Germinal center (tissue), 1 donor: ENCODE measurements around the gene LRP1-AS.

Experiments
- DNase-seq: peaks from one replicate; pipeline ENCODE4 v3.0.0; 2012; ENCODE audit warnings: mixed read lengths, low spot score

The LRP1-AS gene

DNA sequence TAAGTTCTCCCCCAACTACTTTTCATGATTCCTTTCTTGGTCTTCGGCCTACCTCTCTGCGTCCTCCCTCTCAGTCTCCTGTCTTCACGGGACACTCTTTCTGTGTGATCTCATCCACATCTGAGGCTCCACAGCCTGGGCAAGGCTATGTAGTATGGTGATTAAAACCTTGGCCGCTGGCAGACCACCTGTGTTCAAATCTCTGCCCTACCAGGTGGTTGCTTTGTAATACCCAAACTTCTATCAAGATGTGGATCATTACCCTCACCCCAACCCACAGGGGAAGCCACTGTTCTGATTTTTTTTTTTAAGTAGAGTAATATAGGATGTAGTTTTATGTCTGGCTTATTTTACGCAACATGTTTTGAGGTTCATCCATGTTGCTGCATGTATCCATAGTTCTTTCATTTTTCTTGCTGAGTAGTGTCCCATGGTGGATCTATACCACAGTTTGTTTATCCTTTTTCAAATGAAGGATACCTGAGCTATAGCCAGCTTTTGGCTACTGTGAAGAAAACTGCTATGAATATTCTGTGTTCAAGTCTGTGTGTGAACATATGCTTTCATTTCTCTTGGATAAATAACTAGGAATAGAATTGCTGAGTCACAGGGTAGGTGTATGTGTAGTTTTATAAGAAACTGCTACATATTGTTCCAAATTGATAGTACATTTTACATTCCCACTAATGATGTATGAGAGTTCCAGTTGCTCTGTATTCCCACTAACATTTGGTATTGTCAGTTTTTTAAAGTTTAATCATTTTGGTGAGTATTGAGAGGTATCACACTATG is 27.9 kb downstream of the LRP1-AS start:
- DNase-seq, result no peak

DNA sequence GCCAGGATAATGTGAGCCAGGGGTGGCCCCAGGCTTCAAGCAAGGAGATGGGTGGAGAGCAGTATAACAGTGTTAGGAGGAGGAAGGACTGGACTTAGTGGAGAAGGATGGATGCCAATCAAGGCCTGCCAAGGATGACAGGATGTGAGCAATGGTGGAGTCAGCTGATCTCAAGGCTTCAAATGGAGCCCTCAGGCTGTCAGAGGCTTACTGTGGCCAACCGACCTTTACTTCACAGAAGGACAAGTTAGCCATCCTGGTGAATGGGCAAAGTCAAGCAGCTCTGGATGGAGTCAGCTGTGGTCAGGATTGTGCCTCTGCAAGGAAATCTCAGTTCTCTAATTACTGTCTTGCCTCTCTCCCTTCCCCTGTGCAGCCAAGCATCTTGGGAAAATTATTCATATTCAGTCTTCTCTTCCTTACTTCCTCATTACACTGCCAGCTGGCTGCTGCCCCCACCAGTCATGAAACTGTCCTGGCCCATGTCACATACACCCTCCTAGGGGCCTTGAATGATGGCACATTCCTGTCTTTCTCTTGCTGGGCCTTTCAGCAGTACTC is 28.6 kb downstream of the LRP1-AS start:
- no peak for DNase-seq

DNA sequence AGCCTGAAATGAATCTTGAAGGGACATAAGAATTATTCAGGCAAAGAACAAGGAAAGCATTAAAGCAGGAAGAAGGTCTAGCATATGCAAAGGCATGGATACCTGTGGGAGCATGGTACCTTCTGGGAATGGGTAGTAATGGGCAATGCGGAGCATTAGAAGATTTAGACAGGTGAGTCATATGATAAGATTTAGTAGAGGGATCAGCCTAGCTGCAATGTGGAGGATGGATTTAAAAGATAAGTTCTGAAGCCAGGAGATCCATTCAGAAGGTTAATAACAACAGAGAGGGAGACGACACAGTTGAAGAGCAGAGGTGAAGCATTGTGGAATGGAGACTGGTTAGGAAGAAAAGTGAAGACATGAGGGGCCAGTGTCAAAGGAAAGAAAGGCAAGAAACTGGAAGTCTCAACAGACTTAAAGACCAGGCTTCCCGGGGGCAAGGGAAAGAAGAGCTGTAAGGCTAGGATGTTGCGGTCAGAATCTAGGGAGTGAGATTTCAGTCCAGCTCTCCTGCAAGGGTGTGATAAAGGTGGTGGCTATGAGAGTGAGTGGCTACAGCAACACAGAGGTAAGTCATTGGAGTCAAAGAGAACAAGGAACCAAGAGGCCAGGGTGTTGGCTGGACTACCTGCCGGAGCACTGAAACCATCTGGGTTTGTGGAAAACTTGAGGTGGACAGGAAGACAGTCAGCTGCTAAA is 30.7 kb downstream of the LRP1-AS start:
- DNase-seq, result no peak

DNA sequence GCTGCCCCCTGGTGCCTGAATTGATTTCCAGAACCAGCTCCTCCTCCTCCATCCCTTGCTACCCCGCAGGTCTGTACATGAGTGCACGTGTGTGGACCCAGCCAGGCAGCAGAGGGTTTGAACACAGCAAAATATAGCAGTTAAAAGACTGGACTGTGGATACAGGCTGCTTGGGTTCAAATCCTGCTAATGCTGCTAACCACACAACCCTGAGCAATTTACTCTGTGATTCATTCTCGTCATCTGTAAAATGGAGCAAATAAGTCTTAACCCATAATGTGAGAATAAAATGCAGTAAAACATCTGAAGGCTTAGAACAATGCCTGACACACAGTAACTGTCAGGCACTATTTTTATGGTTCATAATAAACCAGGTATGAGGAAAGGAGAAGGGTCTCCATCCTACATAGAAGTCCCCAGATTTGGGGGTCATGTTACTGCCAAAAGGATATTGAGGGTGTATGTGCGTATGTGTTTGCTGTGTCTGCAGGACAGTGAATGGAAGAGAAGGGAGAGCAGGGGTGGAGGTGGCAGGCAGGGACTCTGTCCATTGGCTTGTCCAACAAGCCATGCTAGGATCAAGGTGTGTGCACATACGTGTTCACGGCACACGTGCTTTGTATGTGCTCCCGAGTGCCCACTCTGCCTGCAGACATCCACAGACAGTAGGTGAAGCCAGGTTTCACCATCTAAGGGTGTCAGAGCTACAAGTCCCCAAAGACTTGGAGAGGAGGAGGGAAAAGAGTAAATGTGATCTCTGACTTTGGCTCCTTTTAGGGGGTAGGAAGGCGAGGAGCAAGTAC is 34.7 kb downstream of the LRP1-AS start:
- DNase-seq, result no peak

DNA sequence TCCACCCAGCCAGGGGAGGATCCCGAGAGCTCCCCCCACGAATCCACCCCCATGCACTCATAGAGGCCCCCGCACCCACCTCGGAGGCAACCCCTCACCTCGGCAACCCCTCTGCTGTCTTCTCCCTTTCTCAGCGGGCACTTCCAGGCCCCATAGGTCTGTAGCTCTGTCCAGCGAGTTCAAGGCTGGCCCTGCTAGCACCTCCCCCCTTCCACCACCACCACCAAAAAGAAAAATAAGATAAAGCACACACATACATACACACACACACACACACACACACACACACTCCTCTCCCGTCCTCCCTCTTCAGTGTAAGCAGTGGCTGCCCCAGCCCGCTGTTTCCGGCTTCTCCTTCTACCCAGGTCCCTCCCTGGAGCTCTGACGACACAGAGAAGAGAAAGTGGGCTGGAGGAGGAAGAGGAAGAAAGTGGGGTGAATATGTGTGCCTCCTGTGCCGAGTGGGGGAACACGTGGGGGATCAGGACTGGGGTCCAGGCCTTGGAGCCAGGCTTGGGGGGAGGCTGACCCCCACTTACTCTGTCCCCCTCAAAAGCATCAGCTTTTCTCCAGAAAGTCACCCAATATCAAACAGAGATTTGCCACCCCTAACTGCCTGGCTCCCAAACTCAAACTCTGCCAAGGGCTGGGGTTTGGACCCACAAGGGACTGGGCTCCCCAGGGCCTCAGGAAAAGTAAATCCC is 36.2 kb downstream of the LRP1-AS start, which contains the start of gene STAT6:
TSS of gene STAT6 (minus strand) at position 332 of the 704 bp plus-strand sequence. CDS start 3,084 bp downstream, outside the sequence.
- peak; percentile 85 for DNase-seq

DNA sequence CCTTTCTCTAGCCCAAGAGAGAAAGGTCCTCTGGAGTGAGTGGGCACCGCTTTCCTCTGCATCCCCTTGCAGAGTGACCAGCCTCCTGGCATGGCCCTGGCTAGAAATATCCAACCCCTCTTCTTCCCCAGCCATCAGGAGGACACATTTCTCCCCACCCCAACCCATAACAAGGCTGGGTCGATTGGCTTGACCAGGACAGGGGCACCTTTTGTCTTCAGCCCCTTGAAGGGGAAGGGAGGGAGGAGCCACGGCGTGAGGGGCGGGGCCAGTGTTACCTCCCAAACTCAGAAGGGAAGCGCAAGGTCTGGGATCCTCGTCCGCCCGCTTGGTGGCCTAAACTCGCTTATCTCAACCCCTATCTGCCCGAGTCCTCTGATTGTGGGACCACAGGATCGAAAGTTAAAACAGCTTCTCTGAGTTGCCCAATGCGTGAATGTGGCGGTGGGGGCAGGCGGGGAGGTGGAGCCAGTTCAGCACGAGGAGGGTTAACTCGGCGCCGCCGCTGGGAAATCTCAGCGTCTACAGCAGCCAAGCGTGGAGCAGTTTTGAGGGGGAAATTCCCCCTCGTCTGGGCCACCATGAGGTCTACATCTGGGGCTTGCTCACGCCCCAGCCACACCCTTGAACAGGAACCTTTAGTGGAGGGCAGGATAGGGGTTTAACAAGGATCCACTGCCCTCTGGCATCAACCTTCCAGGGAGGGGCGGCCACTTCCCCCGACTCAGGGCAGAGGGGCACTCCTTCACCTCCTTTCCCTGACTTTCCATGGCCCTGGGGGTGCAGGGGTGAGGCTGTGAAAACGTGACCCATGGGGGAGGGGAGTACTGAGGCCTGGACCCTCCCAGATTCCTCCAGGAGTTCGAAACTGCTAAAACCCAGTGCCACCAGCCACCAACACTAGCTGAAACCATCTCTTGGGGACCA is 37.1 kb downstream of the LRP1-AS start:
- peak; percentile 68 for DNase-seq

DNA sequence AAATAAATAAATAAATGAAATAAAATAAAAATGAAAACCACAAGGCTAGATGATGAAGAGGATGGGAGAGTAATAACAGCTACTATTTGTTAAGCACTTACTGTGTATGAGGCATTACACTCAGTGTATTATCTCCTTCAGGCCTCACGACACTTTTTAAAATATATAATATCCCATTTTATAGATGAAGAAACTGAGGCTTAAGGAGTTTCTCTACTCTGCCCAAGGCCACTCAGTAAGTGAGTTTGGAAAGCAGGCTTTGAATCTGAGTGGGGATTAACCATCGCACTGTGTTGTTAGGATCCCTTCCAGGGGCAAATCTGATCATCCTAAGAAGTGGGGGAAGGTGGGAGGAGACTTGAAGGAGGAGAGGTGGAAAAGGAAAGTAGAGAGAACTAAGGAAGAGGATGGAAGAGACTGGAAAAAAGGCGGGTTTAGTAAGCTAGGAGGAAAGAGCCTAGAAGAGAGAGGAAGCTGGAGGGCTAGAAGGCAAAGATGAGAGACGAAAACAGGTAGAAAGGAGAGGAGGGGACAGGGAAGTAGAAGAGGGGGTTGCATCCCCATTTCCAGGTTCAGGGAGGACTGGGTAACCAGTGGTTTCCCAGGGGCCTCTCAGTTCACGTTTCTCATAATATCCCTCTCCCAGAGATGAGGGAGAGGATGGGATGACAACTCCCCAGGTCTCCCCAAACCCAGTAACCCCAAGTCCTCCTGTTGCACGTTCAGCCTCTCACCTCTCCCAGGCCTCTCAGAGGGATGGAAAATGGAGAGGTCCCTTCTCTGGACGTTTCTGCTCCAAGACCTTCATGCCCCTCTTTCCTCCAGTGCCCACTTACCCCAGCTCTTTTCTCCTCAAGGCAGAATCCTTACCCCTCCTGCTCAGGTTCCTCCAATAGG is 38.0 kb downstream of the LRP1-AS start:
- no peak for DNase-seq

DNA sequence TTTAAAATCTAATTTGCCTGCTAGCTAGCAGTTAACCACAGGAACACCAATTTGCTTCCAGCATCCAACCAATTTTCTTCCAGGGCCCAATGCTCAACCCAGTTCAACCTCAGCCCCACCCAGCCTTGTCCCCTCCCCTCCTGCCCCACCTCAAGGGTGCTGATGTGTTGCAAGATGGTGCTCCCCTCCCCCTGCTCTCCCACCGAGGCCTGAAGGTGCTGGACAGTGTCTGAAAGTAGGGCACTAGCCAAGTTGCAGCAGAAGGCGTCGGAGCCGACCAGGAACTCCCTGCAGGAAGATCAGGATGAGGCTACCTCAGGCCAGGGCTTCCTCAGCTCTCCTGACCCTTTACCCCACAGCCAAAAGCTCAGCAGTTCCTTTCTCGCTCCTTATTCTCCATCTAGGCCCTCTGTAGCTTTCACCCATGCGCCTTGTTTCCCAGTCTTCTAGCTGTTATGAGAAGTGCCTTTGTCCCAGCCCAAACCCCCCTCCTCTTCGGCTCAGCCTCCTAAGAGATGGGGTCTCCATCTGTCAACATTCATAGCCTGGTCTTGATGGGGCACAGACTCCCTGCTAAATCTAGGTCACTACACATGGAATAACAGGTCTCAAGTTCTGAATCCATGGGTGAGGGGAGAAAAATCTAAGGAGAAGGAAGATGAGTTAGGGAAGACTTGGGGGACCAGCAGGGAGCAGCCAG is 39.8 kb downstream of the LRP1-AS start:
- no peak for DNase-seq

DNA sequence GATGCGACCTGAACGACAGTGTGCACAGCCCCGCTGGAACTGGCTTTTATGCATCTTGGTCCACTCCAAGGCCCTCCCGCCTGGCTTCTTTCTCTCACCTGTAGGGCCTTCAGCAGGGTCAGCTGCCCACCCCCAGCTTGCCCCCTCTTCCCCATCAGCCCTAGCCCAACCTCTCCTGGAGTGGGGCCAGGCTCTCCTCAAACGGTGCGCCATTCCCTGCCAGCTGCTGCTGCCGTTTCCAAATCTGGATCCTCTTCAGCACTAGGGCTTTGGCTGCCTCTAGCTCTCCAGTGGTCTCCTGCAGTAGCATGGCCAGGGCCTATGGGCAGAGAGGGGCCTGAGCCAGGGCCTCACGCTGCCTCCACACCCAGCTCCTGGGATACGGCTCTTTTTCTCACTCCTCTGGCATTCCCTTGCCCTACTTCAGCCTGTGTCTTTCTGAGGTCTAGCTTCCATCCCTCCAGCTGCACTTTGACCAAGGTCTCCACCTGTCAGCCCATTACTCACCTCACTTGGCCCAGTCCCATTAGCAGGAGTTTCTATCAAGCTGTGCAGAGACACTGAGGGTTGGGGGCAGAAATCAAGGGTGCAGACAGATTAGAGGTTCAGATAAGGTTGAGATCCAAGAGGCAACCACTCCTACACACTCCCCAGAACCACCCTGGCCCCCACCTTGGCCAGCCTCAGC is 41.3 kb downstream of the LRP1-AS start:
- no peak for DNase-seq

DNA sequence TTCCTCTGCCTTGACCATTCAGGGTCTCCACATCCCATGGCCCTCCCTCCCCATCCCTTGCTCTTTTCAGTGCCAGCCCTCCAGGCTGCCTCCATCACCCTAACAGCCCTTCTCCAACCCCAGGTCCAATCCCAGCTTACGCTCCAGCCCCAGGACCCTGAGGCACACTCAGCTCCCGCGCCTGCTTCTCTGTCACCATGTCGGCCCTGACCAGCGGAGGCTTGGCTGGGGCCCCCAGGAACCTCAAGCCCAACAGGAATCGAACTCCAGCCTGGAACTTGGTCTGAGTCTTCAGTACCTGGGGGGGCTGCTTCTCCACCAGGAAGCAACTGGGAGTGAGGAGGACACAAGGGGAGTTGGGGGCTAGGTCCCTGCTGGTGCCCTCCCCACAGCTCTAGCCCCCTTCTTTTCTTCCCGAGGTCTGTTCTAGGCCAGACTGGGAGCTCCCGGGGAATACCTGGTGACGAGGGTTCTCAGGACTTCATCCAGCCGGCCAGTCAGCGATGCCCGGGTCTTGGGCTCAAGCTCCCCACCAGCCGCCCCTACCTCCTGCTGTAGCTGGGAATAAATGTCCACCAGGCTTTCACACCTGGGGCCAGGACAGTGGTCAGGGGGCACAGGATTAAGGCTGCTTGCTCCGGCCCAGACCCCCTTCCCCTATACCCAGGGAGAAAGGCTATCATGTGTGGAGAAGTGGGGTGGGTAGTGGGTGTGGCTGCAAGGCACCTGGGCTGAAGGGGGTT is 42.2 kb downstream of the LRP1-AS start:
- DNase-seq, result no peak

DNA sequence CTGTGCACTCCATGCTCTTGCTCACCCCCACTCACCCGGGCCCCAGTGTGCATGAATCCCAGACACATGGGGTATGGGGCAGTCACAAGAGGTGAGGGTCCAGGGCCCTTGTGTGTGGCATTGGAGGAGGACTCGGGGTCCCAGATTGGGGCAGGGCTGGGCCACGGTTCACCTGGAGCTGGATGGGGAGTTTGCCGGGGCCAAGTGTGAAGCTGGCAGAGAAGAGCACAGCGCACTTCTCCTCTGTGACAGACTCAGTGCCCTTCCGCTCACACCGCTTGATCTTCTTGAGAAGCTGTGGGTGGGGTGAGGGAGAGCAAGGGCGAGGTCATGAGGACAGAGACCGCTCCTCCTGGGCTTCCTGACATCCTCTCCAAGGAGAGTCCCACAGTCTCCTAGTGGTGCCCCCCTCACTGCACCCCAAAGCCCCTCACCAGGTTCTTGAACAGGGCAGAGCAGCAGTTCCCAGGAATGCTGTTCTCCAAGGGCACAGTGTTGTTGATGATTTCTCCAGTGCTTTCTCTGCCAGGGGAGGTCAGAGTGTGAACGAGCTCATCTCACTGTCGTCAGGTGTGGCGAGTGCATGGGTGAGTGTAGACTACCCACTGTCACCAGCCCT is 43.0 kb downstream of the LRP1-AS start:
- DNase-seq, result no peak

DNA sequence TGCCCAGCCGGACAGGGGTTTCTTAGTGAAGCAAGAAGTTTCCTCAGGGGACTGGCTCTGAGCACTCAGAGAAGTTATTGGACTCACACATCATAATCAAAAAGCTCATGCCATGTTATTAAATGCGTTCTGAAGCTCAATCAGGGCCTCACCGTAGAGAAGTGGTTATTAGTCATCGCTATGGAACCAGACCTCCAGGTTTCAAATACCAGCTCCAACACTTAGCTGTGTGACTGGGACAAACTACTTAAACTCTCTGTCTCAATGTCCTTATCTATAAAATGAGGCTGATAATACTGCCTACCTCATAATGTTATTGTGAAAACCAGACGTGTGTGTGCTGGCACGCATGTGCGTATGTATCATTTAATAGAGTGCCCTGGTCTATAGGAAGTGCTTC is 43.6 kb downstream of the LRP1-AS start:
- DNase-seq, result no peak

DNA sequence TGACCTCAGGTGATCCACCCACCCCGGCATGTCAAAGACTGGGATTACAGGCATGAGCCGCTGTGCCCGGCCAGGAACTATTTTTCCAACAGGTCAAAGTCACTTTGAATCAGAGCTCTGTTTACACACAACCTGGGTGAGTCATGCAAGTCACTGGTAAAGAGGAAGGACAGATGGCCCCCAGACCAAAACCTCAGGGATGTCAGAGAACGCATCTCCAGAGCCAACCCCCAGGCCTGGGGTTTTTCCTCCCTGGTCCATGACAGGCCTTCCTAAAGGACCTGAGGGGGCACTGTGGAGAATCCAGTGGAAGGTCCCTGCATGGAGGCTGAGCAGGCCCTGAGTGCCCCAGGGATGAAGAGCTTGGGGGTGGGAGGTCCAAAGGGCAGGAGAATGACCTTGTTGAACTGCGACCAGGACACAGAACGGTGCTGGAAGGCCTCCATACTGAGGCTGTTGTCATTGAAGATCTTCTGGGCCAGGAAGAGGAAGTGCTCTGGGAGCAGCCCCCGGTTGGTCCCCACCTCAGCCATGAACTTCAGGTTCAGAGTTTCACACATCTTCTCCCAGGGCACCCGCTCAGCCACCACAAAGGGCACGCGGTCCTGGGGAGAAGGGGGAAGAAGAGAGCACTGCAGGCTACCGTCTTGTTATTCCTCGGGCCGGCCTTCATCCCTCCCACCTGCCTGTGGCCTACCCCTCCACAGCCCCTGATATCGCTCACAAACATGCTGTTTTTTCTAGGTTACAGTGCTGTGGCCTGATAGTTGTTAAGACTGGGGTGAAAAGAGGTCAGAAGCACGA is 45.3 kb downstream of the LRP1-AS start:
- DNase-seq, result no peak

DNA sequence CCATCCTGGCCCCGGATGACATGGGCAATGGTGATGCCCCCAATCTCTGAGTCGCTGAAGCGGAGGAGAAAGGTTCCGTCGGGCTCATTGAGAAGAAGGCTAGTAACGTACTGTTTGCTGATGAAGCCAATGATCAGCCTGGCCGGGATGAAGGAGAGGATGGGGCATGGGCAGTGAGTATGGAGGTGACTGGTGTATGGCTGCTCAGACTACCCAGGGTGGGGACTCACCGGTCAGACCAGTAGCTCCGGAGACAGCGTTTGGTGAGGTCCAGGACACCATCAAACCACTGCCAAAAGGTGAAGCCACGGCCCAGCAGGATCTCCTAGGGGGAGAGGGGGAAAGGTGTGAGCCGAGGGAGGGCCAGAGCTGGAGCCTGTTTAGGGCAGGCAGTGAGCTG is 47.7 kb downstream of the LRP1-AS start:
- DNase-seq, result peak; percentile 0

DNA sequence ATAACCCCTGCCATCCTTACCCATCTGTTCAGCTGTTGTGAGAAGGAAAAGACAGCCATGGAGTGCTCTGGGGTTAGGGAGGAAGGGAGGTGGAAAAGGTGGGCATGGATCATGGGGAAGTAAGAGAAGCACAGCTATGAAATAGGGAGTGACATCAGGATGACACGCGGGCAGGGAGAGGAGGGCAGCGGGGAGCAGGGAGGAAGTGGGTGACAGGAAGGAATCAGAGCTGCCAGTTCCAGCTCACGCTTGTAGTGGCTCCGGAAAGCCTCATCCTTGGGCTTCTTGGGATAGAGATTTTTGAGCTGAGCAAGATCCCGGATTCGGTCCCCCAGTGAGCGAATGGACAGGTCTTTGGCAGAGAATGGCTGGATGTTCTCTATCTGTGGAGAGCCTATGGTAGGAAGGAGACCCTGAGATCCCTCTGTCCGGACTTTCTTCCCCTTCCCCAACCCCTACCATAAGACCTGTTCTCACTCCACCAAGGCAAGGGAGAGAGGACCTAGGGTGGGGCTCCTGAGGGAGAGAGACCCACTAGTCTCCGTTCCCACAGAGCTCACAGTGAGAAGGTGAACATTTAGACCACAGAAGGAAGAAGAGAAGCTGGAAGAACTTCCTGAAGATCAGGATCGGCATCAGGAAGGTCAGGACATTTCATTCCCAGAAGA is 48.2 kb downstream of the LRP1-AS start:
- DNase-seq, result peak; percentile 1

DNA sequence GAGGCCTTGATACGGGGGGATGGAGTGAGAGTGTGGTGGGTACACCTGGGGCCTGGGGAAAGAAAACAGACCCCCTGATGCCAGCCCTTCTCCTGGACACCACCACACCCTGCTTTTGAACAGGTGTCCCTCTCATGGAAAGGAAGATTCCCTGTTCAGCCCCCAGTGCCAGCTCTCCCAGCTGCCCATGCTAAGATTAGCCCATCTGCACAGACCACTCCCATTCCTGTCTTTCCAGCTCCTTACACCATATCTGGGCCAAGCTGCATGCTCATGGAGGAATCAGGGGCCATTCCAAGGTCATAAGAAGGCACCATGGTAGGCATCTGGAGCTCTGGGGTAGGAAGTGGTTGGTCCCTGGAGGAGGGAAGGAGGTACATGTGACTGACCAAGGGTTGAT is 48.9 kb downstream of the LRP1-AS start:
- peak; percentile 0 for DNase-seq
